ENCODE results near the gene MPPE1. TPM values are rescaled to one million over a fixed set of nuclear protein-coding genes. Genes with fewer than 3 reads are reported as not detected.
"Not testable (repeated sequence)": the region's sequence is repeated elsewhere in the genome, so short reads cannot be mapped to it uniquely, and the experiment has no call there.

The MPPE1 gene
- total and polyA plus RNA-seq, 12 donors: 18.3 to 45.9 (median 34.1) TPM

DNA sequence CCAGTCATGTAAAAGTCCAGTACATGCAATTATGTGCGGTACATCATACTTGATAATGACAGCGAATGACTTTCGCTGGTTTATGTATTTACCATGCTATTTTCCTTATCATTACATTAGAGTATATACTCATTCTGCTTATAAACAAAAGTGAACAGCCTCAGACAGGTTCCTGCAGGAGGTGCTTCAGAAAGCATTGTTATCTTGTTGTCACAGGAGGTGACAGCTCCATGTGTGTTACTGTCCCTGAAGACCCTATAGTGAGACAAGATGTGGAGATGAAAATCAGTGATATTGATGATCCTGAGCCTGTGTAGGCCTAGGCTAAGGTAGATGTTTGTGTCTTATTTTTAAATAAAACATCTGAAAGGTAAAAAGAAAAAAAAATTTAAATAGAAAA is 15.3 kb upstream of the MPPE1 start:
- peaks cover 0 to 2% (median 0%) of the 10 kb centered on the region in 9 donors for H3K36me3 ChIP-seq
- intact Hi-C loops (cut with DNase I): no loop called here
- no peak overlapping the region for H3K27ac ChIP-seq
- DNase-seq (no peak), ATAC-seq (no peak)
- H3K4me1 ChIP-seq: peaks cover 0 to 11% (median 0%) of the 10 kb centered on the region in 9 donors
- no peak overlapping the region for H3K4me3 ChIP-seq
- peaks cover 0 to 5% (median 0%) of the 10 kb centered on the region in 11 donors for H3K9me3 ChIP-seq
- WGBS, 2 donors: 94 to 99% methylated on average over 3 of the region's 3 CpGs
- TF ChIP-seq, protein P1, sequence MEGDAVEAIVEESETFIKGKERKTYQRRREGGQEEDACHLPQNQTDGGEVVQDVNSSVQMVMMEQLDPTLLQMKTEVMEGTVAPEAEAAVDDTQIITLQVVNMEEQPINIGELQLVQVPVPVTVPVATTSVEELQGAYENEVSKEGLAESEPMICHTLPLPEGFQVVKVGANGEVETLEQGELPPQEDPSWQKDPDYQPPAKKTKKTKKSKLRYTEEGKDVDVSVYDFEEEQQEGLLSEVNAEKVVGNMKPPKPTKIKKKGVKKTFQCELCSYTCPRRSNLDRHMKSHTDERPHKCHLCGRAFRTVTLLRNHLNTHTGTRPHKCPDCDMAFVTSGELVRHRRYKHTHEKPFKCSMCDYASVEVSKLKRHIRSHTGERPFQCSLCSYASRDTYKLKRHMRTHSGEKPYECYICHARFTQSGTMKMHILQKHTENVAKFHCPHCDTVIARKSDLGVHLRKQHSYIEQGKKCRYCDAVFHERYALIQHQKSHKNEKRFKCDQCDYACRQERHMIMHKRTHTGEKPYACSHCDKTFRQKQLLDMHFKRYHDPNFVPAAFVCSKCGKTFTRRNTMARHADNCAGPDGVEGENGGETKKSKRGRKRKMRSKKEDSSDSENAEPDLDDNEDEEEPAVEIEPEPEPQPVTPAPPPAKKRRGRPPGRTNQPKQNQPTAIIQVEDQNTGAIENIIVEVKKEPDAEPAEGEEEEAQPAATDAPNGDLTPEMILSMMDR (IDR thresholded peaks at IDR 0.05): no peak
- H3K27me3 ChIP-seq: no peaks in the 10 kb centered on the region

- not testable (repeated sequence) for ATAC-seq
Observed at GRCh38 chr18:11919522-11919921, 11.4 kb upstream of the MPPE1 start.

DNA sequence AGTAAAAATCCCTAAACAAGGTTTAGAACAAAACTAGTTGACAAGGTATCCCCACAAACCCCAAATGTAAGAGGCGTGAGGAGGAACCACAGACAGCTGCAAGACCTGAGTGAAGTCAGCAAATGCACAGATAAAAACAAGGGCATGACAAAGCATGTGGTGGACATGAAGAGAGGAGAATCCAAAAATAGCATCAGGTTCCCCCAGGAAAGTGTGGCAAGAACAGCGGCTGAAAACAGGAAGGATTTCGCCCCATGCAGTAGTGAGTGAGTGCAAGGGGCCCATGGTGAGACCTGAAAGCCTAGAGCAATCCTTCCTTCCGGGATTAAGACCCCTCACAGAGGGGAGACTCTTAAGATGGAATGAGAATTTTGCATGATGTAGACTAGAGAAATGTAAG is 8.8 kb upstream of the MPPE1 start:
- 34 to 62% methylated on average over 4 of the region's 4 CpGs for WGBS, 2 donors
- DNase-seq; intact Hi-C loops (cut with DNase I); H3K4me1 ChIP-seq; H3K36me3 ChIP-seq; H3K4me3 ChIP-seq; H3K27me3 ChIP-seq; H3K9me3 ChIP-seq: not testable (repeated sequence)
- H3K27ac ChIP-seq: peak overlapping the region in 1 of 10 donors; percentile 31
- peak; percentile 12 to 82 (median 64) for ATAC-seq

More at GRCh38 chr18:11919522-11919921, 11.4 kb upstream of the MPPE1 start:
- H3K4me3 ChIP-seq; H3K27ac ChIP-seq; H3K4me1 ChIP-seq; intact Hi-C loops (cut with DNase I); H3K27me3 ChIP-seq; H3K36me3 ChIP-seq; H3K9me3 ChIP-seq; DNase-seq: not testable (repeated sequence)
- WGBS, 2 donors: 80 to 85% methylated on average over 5 of the region's 5 CpGs

DNA sequence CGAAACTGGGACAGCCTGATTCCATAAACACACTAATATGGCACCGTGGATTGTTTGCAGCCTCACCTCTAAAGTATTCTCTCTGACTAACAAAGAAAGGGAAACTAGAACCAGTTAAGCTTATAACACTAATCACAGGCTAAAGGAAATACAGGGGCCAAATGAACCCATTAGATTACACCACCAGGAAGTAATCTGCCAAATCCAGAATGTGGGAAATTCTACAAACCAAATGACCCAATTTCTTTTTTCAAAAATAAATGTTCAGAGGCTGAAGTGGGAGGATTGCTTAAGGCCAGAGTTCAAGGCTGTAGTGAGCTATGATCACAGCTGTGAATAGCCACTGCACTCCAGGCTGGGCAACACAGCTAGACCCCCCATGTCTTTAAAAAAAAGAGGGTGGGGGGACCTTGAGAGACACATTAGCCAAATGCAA is 1.5 kb upstream of the MPPE1 start:
- intact Hi-C loops (cut with DNase I): loop anchor here in 7 of 10 donors (2.0 to 10.0 kb wide), 7 partner anchors 37 to 71 kb away; partner anchors contain the start of genes CHMP1B (in 4 of the 7) and IMPA2 (in 1 of the 7)
- H3K4me1 ChIP-seq: peaks cover 0 to 37% (median 26%) of the 10 kb centered on the region in 9 donors
- no peaks in the 10 kb centered on the region for H3K9me3 ChIP-seq
- 42 to 54% methylated on average over 2 of the region's 2 CpGs for WGBS, 2 donors
- DNase-seq: no peak
- H3K27ac ChIP-seq: peak overlapping the region; percentile 92 to 100 (median 100)
- TF ChIP-seq, protein P1 (IDR thresholded peaks at IDR 0.05): no peak
- peak in 1 of 8 donors; percentile 29 for ATAC-seq
- peak overlapping the region in 6 of 10 donors; percentile 79 to 97 (median 88) for H3K4me3 ChIP-seq
- peaks cover 0 to 18% (median 0%) of the 10 kb centered on the region in 9 donors for H3K36me3 ChIP-seq
- no peaks in the 10 kb centered on the region for H3K27me3 ChIP-seq

DNA sequence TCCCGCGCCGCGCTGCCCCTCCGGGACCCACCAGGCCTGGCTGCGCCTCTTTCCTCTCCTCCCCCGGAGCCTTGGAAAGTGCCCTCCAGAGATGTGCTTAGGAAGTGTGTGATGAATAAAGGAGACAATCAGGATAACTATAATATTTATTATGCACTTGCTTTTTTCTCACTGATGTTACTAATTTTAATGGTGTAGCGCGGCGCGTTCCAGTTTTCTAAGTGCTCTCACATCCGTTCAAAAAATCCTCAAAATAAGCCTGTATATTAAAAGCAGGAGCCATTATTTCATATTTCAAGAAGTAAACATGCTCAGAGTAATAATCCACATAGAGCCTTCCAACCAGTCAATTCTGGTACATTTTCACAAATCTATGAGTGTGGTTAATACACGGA is 941 bp upstream of the MPPE1 start:
- intact Hi-C loops (cut with DNase I): loop anchor here in 7 of 10 donors (2.0 to 10.0 kb wide), 7 partner anchors 38 to 72 kb away; partner anchors contain the start of genes CHMP1B (in 4 of the 7) and IMPA2 (in 1 of the 7)
- TF ChIP-seq, protein P1 (IDR thresholded peaks at IDR 0.05): no peak
- WGBS, 2 donors: 5 to 6% methylated on average over 13 of the region's 13 CpGs
- no peak for DNase-seq
- Histone ChIP-seq H3K27me3 (no peaks in the 10 kb centered on the region), H3K27ac (peak overlapping the region; percentile 92 to 100 (median 100)), H3K36me3 (peaks cover 0 to 23% (median 0%) of the 10 kb centered on the region in 9 donors), H3K4me1 (peaks cover 0 to 37% (median 26%) of the 10 kb centered on the region in 9 donors), H3K9me3 (no peaks in the 10 kb centered on the region), H3K4me3 (peak overlapping the region; percentile 49 to 97 (median 86))
- ATAC-seq: peak in 1 of 8 donors; percentile 50

All from heart right ventricle (tissue), 16 donors.